ENCODE results near the gene KATNIP.

KATNIP gene

GRCh38 chr16:27538528-27538927, 11.4 kb upstream of the KATNIP start:
- TF ChIP-seq CTCF (IDR thresholded peaks at IDR 0.05; ENCODE audit: extremely low read depth, missing control alignments): no peak

GRCh38 chr16:27539120-27539519, 10.8 kb upstream of the KATNIP start:
- no peak for DNase-seq (ENCODE audit: low spot score)
- TF ChIP-seq CTCF (IDR thresholded peaks at IDR 0.05; ENCODE audit: extremely low read depth, missing control alignments): no peak

More at GRCh38 chr16:27538528-27538927, 11.4 kb upstream of the KATNIP start:
- no peak for DNase-seq (ENCODE audit: low spot score)

- DNase-seq (ENCODE audit: low spot score): no peak
- no peak for TF ChIP-seq CTCF (IDR thresholded peaks at IDR 0.05; ENCODE audit: extremely low read depth, missing control alignments)
Observed at GRCh38 chr16:27539636-27540035, 10.3 kb upstream of the KATNIP start.

GRCh38 chr16:27543801-27544200, 6.1 kb upstream of the KATNIP start:
- TF ChIP-seq CTCF (IDR thresholded peaks at IDR 0.05; ENCODE audit: extremely low read depth, missing control alignments): no peak
- no peak for DNase-seq (ENCODE audit: low spot score)

- DNase-seq (ENCODE audit: low spot score): no peak
- no peak for TF ChIP-seq CTCF (IDR thresholded peaks at IDR 0.05; ENCODE audit: extremely low read depth, missing control alignments)
Observed at GRCh38 chr16:27544671-27545070, 5.3 kb upstream of the KATNIP start.

- no peak for TF ChIP-seq CTCF (IDR thresholded peaks at IDR 0.05; ENCODE audit: extremely low read depth, missing control alignments)
- peak; percentile 43 for DNase-seq (ENCODE audit: low spot score)
Observed at GRCh38 chr16:27547134-27547533, 2.8 kb upstream of the KATNIP start.

- TF ChIP-seq CTCF (IDR thresholded peaks at IDR 0.05; ENCODE audit: extremely low read depth, missing control alignments): no peak
- no peak for DNase-seq (ENCODE audit: low spot score)
Observed at GRCh38 chr16:27547851-27548250, 2.1 kb upstream of the KATNIP start.
